ENCODE measurements around the gene MERTK. TPM values are rescaled to one million over a fixed set of nuclear protein-coding genes. Genes with fewer than 3 reads are reported as not detected.
A peak's percentile ranks its signal among the peaks of the same experiment; 100 is the strongest.

MERTK gene
- total RNA-seq, 4 donors from 2014 or later: 13.2 to 47.4 (median 32.3) TPM

- 0% methylated on average over 4 of the region's 73 CpGs; no CpG with 5 or more reads in 1 of the 2 donors for WGBS, 2 donors (ENCODE audit: low coverage in 1 of 2)
- Histone ChIP-seq H3K9me3 (no peaks in the 10 kb centered on the region), H3K27me3 (no peaks in the 10 kb centered on the region), H3K27ac (peak within 1 kb of the TSS; percentile 11 to 90 (median 86)), H3K4me1 (peaks cover 0 to 22% (median 0%) of the 10 kb centered on the region in 3 donors), H3K4me3 (peak within 1 kb of the TSS; percentile 64 to 99), H3K36me3 (peaks cover 0 to 16% of the 10 kb centered on the region in 2 donors)
- ATAC-seq: peak; percentile 92
- TF ChIP-seq CTCF (IDR thresholded peaks at IDR 0.05) (no peak), EP300 (IDR thresholded peaks at IDR 0.05) (no peak), POLR2AphosphoS5 (IDR thresholded peaks at IDR 0.05) (peak; percentile 36), POLR2A (IDR thresholded peaks at IDR 0.05) (peak; percentile 28 to 34)
These were observed 14.5 kb upstream of the MERTK start, which contains the start of gene ANAPC1 for GRCh38 chr2:111883661-111884591. ANAPC1 (minus strand) TSS chr2:111884193; CDS start chr2:111880825, 3,368 bp downstream.

- peaks cover 0 to 10% of the 10 kb centered on the region in 2 donors for H3K36me3 ChIP-seq
- H3K4me3 ChIP-seq: peak overlapping the region; percentile 64 to 99
- 15% methylated on average over 9 of the region's 11 CpGs; no CpG with 5 or more reads in 1 of the 2 donors for WGBS, 2 donors (ENCODE audit: low coverage in 1 of 2)
- no peaks in the 10 kb centered on the region for H3K27me3 ChIP-seq
- H3K27ac ChIP-seq: peak overlapping the region in 3 of 4 donors; percentile 85 to 90 (median 87)
- TF ChIP-seq POLR2AphosphoS5 (IDR thresholded peaks at IDR 0.05) (no peak), POLR2A (IDR thresholded peaks at IDR 0.05) (no peak), EP300 (IDR thresholded peaks at IDR 0.05) (no peak), CTCF (IDR thresholded peaks at IDR 0.05) (no peak)
- H3K4me1 ChIP-seq: peaks cover 0 to 22% (median 0%) of the 10 kb centered on the region in 3 donors
- H3K9me3 ChIP-seq: no peaks in the 10 kb centered on the region
- ATAC-seq: peak; percentile 25
These were observed 13.8 kb upstream of the MERTK start for GRCh38 chr2:111884592-111884964.

GRCh38 chr2:111896024-111896423 is 2.4 kb upstream of the MERTK start:
- no peaks in the 10 kb centered on the region for H3K27me3 ChIP-seq
- WGBS, 2 donors (ENCODE audit: low coverage in 1 of 2): 18 to 78% methylated on average over 2 to 3 of the region's 3 CpGs

GRCh38 chr2:111896576-111896975 is 1.8 kb upstream of the MERTK start:
- Histone ChIP-seq H3K4me3 (no peak overlapping the region), H3K9me3 (no peaks in the 10 kb centered on the region), H3K4me1 (peaks cover 0 to 37% (median 7%) of the 10 kb centered on the region in 3 donors), H3K27me3 (no peaks in the 10 kb centered on the region), H3K36me3 (no peaks in the 10 kb centered on the region), H3K27ac (no peak overlapping the region)
- 83 to 84% methylated on average over 1 to 6 of the region's 6 CpGs for WGBS, 2 donors (ENCODE audit: low coverage in 1 of 2)
- TF ChIP-seq EP300 (IDR thresholded peaks at IDR 0.05): no peak
- no peak for TF ChIP-seq POLR2A (IDR thresholded peaks at IDR 0.05)
- TF ChIP-seq CTCF (IDR thresholded peaks at IDR 0.05): no peak
- no peak for TF ChIP-seq POLR2AphosphoS5 (IDR thresholded peaks at IDR 0.05)
- ATAC-seq: no peak

More at GRCh38 chr2:111896024-111896423, 2.4 kb upstream of the MERTK start:
- no peak for ATAC-seq
- H3K36me3 ChIP-seq: no peaks in the 10 kb centered on the region
- no peak overlapping the region for H3K27ac ChIP-seq
- TF ChIP-seq POLR2AphosphoS5 (IDR thresholded peaks at IDR 0.05) (no peak), POLR2A (IDR thresholded peaks at IDR 0.05) (no peak), EP300 (IDR thresholded peaks at IDR 0.05) (no peak), CTCF (IDR thresholded peaks at IDR 0.05) (no peak)
- no peaks in the 10 kb centered on the region for H3K9me3 ChIP-seq
- H3K4me3 ChIP-seq: no peak overlapping the region
- peaks cover 0 to 31% (median 7%) of the 10 kb centered on the region in 3 donors for H3K4me1 ChIP-seq

All from gastroesophageal sphincter (tissue), 4 donors.